Renal cortical epithelial cell (primary cell): ENCODE measurements around the gene RAD51AP2. TPM values are rescaled to one million over a fixed set of nuclear protein-coding genes. Genes with fewer than 3 reads are reported as not detected.
"Not testable (repeated sequence)": the region's sequence is repeated elsewhere in the genome, so short reads cannot be mapped to it uniquely, and the experiment has no call there.

Experiments used
- DNase-seq: peaks from one replicate; pipeline ENCODE4 v3.0.0-alpha.2; 2011; ENCODE audit warnings: low read depth
- total RNA-seq: library from RNA; depleted of rRNA; stranded (reverse); fragments of >200 nt; gene quantifications from 2 replicates; pipeline ENCODE4 v1.2.3, GENCODE V29; 2014

RAD51AP2 gene
- total RNA-seq, 1 donor from 2014 or later = under 0.01 TPM

- no peak for DNase-seq
Observed at GRCh38 chr2:17538022-17538843, 20.0 kb upstream of the RAD51AP2 start.

- no peak for DNase-seq
Observed at GRCh38 chr2:17536416-17536815, 18.2 kb upstream of the RAD51AP2 start.

GRCh38 chr2:17533546-17533945, 15.3 kb upstream of the RAD51AP2 start:
- DNase-seq = no peak

GRCh38 chr2:17529771-17530170, 11.5 kb upstream of the RAD51AP2 start:
- no peak for DNase-seq

GRCh38 chr2:17522303-17522702, 4.1 kb upstream of the RAD51AP2 start:
- no peak for DNase-seq

GRCh38 chr2:17521621-17522020, 3.4 kb upstream of the RAD51AP2 start:
- DNase-seq = no peak

GRCh38 chr2:17520761-17521160, 2.5 kb upstream of the RAD51AP2 start:
- DNase-seq = no peak

GRCh38 chr2:17519486-17519885, 1.2 kb upstream of the RAD51AP2 start:
- DNase-seq = no peak

GRCh38 chr2:17517481-17518211, 594 bp downstream of the RAD51AP2 start:
- DNase-seq = no peak

- DNase-seq = no peak
Observed at GRCh38 chr2:17515652-17516051, 2.6 kb downstream of the RAD51AP2 start.

- DNase-seq = peak; percentile 77
Observed at GRCh38 chr2:17506736-17507616, 11.3 kb downstream of the RAD51AP2 start.

- DNase-seq = no peak
Observed at GRCh38 chr2:17497718-17498117, 20.5 kb downstream of the RAD51AP2 start.

GRCh38 chr2:17495590-17495989, 22.6 kb downstream of the RAD51AP2 start:
- no peak for DNase-seq

- not testable (repeated sequence) for DNase-seq
Observed at GRCh38 chr2:17490165-17490564, 28.1 kb downstream of the RAD51AP2 start.

GRCh38 chr2:17488610-17489009, 29.6 kb downstream of the RAD51AP2 start:
- not testable (repeated sequence) for DNase-seq

GRCh38 chr2:17483496-17483895, 34.7 kb downstream of the RAD51AP2 start:
- no peak for DNase-seq

- no peak for DNase-seq
Observed at GRCh38 chr2:17482651-17483050, 35.6 kb downstream of the RAD51AP2 start.

GRCh38 chr2:17479875-17480274, 38.4 kb downstream of the RAD51AP2 start:
- peak; percentile 78 for DNase-seq

- DNase-seq = no peak
Observed at GRCh38 chr2:17476830-17477229, 41.4 kb downstream of the RAD51AP2 start.

- no peak for DNase-seq
Observed at GRCh38 chr2:17476064-17476463, 42.2 kb downstream of the RAD51AP2 start.

- DNase-seq = no peak
Observed at GRCh38 chr2:17475286-17475685, 43.0 kb downstream of the RAD51AP2 start.

- DNase-seq = no peak
Observed at GRCh38 chr2:17471979-17472378, 46.3 kb downstream of the RAD51AP2 start.
